ENCODE data around the gene TMEM120A.
"Not testable (repeated sequence)": the region's sequence is repeated elsewhere in the genome, so short reads cannot be mapped to it uniquely, and the experiment has no call there.

The TMEM120A gene

GRCh38 chr7:75994388-75995051 is at the start of gene TMEM120A:
TMEM120A (minus strand) TSS chr7:75994595; CDS start chr7:75994570, 25 bp downstream.
- peak; percentile 93 to 95 for DNase-seq

GRCh38 chr7:76040126-76040525 is 45.7 kb upstream of the TMEM120A start:
- DNase-seq, result no peak

DNA sequence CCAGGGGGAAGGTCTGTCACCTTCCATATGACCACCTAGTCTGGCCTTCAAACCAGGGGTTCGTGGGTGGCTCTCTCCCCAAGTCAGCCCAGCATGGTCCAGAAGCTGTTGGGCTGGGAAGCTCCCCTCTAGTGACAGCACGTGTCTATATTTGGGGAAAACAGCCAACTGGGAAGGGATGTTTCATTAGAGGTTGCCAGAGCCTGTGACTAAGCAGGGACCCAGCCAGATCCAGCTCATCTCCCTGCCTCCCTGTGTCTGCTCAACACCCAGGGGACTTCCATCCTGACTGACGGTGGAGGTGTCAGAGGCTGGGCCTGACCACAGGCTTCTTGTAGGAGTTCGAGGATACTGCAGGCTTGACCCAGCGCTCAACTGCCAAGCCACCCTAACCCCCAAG is 42.9 kb upstream of the TMEM120A start:
- no peak for DNase-seq

- no peak for DNase-seq
These were observed 37.6 kb upstream of the TMEM120A start for GRCh38 chr7:76031964-76032363.

DNA sequence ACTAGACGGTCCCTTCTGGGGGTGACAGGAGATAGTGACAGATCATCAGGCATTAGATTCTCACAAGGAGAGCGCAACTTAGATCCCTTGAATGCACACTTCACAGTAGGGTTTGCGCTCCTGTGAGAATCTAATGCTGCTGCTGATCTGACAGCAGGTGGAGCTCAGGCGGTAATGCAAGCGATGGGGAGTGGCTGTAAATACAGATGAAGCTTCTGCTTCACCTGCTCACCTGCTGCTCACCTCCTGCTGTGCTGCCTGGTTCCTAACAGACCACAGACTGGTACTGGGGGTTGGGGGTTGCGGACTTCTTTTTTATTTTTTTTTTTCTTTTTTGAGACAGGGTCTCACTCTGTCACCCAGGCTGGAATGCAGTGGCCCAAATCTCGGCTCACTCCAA is 35.3 kb upstream of the TMEM120A start:
- DNase-seq, result peak; percentile 40 to 80

- DNase-seq, result no peak
These were observed 28.6 kb upstream of the TMEM120A start for GRCh38 chr7:76023002-76023401.

GRCh38 chr7:76022026-76022780 is 27.8 kb upstream of the TMEM120A start:
- no peak for DNase-seq

DNA sequence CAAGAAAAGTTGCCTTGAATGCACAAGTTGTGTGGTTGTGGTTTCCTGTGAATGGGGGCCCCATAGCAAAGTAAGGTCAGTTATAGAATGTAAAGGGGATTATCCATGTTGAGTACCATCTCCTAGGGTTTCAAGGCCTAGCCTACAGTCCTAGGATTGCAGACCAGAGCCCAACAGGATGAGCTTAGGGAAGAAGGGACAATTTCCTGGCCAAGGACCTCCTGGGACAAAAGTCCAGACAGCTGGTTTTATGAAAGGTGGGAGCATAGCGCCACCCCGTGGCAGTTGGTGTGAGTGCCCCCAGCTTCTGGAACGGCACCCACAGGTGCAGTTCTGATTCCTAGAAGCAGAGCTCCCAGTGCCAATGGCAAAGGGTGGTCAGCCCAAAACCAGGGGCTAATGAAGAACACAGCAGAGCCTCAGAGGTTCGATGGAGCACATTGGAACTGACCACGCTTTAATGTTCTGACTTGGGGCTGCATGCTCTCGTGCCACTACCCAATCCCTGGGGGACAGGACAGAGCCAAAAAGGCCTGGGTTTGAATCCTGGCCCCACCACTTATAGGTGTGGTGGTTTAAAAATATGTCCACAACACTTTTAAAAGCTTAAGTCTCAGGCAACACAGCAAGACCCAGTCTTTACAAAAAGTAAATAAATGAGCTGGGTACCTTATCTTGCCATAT is 25.8 kb upstream of the TMEM120A start:
- DNase-seq, result peak; percentile 75 to 85

DNA sequence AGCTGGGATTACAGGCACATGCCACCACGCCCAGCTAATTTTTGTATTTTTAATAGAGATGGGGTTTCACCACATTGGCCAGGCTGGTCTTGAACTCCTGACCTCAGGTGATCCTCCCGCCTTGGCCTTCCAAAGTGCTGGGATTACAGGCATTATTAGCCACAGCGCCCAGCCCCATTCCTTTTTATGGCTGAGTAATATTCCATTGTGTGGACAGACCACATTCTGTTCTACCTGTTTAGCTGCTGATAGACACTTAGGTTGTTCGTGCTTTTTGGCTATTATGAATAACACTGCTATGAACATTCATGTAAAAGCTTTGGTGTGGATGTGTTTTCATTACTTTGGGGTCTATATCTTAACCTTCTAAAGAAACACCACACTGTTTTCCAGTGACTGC is 24.1 kb upstream of the TMEM120A start:
- DNase-seq, result not testable (repeated sequence)

GRCh38 chr7:76016191-76016947 is 22.0 kb upstream of the TMEM120A start:
- no peak for DNase-seq

GRCh38 chr7:76011442-76011861 is 17.1 kb upstream of the TMEM120A start:
- no peak for DNase-seq

DNA sequence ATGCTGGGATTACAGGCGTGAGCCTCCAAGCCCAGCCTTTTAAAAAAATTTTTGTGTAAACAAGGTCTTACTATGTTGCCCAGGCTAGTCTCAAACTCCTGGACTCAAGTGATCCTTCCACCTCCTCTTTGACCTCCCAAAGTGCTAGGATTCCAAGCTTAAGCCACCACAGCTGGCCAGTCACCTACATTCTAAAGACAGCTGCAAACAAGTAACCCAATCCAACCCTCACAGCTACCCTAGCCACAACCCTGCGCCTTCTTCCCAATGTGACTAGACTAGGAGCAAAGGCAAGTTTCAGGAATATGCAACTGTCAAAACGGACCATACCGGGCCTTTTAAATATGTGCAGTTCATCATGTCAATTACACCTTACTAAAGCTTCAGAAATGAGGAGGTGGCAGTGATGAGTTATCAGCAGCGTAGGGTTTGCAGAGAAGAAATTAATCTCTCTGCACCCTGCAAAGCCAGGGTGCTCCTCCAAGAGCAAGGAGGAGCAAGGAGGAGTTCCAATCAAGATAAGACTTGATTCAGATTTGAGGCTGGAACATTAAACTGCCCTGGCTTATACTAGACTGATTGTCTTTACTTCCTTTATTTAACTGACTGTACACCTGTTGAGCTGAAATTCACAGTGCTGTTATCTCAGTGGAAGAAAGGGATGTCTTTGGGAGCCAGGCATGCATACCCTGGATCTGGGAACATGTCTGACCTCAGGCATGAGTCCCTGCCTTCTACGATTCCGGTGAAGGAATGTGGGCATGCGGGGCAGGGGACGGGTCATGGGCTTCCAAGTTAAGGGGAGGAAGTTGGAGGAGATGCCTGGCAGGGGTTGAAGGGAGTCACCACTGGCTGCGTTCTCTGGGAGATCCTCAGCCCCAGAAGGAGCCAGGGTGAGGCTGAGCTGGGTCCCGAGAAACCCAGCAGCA is 15.5 kb upstream of the TMEM120A start:
- DNase-seq, result no peak

DNA sequence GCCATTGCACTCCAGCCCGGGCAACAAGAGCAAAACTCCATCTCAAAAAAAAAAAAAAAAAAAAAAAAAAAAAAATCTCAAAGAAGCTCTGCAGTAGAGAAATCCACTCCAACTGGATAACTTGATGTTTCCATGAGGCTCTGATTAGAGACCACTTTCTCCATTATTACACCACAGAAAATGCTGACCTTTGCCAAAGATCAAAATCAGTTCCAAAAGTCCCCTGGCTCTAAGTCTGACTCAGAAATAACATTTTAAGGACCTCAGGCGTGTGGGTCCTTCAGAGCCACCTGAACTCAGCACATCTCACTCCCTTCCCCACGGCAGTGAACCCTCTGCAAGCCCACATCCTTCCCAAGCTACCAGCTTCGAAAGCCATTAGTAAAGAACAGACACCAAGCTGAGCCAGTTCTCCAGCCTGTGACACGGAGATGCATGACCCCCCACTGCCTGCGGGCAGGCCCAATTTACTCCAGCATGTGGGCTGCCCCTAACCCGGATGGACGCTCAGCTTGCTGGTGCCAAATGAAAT is 13.8 kb upstream of the TMEM120A start:
- no peak for DNase-seq

- DNase-seq, result not testable (repeated sequence)
These were observed 10.6 kb upstream of the TMEM120A start for GRCh38 chr7:76005004-76005403.

DNA sequence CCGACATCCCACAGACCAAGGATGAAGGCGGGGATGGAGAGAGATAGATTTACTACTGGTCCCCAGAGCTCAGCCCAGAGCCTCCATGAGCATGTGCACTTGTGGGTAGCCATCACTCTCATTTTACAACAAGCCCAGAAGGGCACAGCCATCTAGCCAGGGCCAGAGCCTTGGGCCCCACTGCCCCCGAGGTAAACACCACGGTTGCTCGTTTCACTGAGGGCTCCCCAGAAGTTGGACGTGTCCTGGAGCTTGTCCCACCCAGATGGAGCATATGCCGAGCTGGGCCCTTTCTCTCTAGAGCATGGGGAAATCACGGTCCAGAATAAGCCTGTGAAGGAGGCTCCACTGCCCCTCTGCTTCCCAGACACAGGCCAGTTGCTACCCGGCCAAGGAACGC is 9.0 kb upstream of the TMEM120A start:
- DNase-seq, result no peak

GRCh38 chr7:76002822-76003221 is 8.4 kb upstream of the TMEM120A start:
- DNase-seq, result no peak

- no peak for DNase-seq
These were observed 7.7 kb upstream of the TMEM120A start for GRCh38 chr7:76002139-76002538.

- no peak for DNase-seq
These were observed 6.2 kb upstream of the TMEM120A start for GRCh38 chr7:76000566-76000965.

- DNase-seq, result no peak
These were observed 3.6 kb upstream of the TMEM120A start for GRCh38 chr7:75998038-75998437.

DNA sequence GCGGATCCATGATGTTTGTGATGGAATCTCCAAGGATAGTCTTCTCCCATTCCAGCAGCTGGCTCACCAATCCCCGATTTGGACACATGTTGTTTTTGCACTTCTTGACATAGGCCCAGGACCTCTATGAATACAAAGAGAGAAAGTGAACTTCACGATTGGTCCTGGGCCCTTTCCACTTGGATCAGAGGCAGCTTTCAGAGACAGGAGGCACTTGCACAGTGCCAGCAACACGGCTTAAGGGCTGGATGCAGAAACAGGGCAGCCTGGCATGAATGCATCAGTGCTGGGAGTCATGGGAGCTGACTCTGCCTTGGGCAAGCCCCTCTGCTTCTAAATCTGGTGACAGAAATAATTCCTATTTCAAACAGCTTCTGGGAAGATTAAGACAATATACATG is 2.1 kb upstream of the TMEM120A start:
- no peak for DNase-seq

DNA sequence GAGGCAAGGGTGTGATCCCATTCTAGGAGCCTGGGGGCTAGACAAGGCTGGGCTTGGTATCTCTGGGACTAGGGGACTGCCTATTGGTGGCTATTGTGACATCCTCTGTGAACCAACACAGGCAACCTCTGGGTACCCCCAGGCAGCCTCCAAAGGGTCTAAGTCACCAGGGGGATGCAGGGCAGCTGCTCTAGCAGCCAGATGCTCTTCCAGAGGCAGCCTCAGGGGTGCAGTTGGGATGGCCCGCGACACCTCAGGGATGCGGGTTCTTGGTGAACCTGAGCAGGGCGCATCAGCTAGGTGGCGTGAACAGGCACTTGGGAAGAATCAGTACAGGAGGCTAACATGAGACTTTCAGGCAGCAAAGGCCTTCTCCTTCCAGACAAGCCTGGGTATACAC is 1.6 kb upstream of the TMEM120A start:
- no peak for DNase-seq

- DNase-seq, result no peak
These were observed 667 bp upstream of the TMEM120A start for GRCh38 chr7:75995052-75995471.

All from NCI-H2081 (cell line).